Dermis blood vessel endothelial cell (primary cell): ENCODE measurements around the gene KIF1B. TPM values are rescaled to one million over a fixed set of nuclear protein-coding genes. Genes with fewer than 3 reads are reported as not detected.
A peak's percentile ranks its signal among the peaks of the same experiment; 100 is the strongest.
"Not testable (repeated sequence)": the region's sequence is repeated elsewhere in the genome, so short reads cannot be mapped to it uniquely, and the experiment has no call there.

Experiments
- DNase-seq: peaks from one replicate; pipeline ENCODE4 v3.0.0; 2010
- total RNA-seq: library from RNA; depleted of rRNA; stranded (reverse); fragments of >200 nt; gene quantifications from 2 replicates; pipeline ENCODE4 v1.2.3, GENCODE V29; 2014

Gene KIF1B
- total RNA-seq, 1 donor from 2014 or later: 39.5 TPM

DNA sequence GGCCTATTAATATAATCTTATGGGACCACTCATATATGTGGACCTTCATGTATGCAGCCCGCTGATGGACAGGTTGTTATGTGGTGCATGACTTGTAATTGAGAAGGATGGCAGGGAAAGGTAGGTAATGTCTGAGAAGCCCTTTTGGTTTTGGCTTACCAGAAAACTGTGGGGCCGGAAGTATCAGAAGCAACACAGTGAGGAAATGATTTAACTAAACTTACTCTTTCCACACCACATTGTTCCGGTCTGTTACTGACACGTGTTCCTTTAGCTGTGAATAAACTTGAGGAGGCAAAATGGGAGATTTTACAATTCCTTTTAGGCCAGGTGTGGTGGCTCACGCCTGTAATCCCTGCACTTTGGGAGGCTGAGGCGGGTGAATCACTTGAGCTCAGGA lies 32.4 kb downstream of the KIF1B start:
- peak; percentile 33 for DNase-seq

DNA sequence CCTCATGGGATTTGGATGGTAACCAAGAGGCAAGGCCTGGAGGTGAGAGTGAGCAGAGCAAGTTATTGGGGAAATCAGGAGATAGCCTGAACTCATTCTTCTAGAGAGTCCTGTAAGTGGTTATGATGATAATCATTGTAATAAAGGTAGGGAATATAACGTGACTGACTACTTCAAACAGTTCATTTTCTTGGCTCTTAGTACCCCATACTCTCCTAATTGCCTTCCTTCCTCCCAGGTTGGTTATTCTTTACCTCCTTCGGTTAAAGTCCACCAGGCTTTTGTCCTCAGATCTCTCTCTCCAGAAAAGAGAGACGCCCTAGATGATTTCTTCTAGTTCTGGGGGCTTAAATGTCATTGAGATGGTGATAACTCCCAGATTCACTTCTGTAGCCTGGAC lies 35.3 kb downstream of the KIF1B start:
- no peak for DNase-seq

DNA sequence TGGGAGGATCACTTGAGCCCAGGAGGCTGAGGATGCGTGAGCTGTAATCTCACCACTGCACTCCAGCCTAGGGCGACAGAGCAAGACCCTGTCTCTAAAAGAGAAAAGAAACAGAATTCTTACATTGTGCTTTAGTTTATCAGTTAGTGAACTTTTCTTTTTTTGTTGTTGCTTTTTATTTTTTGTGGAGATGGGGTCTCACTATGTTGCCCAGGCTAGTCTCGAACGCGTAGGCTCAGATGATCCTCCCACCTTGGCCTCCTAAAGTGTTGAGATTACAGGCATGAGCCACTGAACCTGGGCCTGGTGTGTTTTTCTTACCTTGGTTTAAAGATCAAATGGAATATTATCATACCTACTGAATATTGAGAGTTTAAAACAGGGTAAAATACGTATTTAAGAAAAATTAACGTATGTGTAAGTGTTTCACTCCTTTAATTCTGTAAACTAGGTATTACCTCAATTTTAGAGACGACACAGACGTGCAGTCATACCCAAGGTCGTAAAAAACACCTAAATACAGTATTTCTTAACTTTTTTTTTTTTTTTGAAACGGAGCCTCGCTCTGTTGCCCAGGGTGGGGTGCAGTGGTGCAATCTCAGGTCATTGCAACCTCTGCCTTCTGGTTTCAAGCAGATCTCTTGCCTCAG lies 39.6 kb downstream of the KIF1B start:
- DNase-seq: no peak

DNA sequence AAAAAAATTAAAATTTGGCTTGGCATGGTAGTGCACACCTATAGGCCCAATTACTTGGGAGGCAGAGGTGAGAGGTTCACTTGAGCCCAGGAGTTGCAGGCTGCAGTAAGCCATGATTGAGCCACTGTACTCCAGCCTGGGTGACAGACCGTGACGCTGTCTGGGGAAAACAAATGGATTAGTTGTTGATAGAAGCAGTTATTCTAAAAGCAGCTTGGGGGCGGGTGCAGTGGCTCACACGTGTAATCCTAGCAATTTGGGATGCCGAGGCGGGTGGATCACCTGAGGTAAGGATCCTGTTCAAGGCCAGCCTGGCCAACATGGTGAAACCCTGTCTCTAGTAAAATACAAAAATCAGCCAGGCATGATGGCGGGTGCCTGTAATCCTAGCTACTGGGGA lies 40.3 kb downstream of the KIF1B start:
- DNase-seq: no peak

DNA sequence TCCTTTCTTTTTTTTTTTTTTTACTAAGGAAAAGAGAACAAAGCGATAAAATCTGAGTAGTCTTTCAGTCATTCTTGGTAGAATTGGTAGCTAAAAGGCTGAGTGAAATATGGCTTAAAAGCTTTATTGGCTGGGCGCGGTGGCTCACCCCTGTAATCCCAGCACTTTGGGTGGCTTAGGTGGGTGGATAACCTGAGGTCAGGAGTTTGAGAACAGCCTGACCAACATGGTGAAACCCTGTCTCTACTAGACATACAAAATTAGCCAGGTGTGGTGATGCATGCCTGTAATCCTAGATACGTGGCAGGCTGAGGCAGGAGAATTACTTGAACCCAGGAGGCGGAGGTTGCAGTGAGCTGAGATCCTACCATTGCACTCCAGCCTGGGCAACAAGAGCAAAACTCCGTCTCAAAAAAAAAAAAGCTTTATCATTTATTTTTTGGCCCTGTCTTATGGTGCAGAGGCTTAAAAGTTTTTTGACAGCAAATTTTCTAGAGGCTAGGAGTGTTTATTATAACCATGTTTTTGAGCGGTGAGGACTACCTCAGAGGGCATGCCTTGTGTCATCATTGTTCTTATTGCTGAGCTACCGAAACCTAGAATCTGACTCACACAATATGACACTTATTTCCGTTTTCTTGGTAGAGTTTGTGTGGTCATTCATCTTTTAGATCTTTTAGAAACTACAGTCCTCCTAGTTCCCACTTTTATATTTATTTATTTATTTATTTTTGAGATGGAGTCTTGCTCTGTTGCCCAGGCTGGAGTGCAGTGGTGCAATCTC lies 41.1 kb downstream of the KIF1B start:
- peak; percentile 56 for DNase-seq

DNA sequence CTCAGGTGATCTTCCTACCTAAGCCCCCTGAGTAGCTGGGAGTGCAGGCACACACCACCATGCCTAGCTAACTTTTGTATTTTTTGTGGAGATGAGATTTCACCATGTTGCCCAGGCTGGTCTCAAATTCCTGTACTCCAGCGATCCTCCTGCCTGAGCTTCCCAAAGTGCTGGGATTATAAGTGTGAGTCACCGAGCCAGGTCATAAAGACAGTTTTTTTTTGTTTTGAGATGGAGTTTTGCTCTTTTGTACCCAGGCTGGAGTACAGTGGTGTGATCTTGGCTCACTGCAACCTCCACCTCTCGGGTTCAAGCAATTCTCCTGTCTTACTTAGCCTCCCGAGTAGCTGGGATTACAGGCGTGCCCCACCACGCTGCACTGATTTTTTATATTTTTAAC lies 42.1 kb downstream of the KIF1B start:
- peak; percentile 23 for DNase-seq

DNA sequence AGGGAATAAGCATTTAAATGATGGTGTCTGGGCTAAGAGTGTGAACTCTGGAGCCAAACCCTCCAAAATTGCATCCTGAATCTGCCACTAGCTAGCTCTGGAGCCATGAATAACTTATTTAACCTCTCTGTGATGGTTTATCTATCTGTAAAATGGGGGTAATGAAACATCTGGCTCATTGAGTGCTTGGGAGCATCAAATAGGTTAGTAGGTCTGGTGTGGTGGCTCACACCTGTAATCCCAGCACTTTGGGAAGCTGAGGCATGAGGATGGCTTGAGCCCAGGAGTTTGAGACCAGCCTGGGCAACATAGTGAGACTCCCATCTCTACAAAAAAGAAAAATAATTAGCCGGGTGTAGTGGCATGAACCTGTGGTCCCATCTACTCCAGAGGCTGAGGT lies 42.8 kb downstream of the KIF1B start:
- no peak for DNase-seq

DNA sequence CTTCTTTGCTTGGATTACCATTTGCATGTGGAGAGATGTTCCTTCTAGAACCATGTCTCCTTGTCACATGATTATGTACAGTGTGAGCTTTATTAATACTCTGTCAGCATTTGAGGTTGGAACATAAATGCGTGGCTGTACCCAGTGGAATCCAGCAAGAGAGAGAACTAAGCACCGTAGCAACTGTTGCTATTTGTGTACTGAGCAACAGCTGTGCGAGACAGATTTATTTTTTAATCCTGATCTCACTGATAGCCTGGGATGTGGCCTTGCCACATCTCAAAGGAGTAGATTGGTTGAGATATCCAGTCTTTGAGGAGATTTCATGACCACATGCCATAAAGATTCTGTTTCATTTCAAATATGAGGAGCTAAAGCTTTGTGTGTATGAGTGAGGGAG lies 43.4 kb downstream of the KIF1B start:
- peak; percentile 66 for DNase-seq

DNA sequence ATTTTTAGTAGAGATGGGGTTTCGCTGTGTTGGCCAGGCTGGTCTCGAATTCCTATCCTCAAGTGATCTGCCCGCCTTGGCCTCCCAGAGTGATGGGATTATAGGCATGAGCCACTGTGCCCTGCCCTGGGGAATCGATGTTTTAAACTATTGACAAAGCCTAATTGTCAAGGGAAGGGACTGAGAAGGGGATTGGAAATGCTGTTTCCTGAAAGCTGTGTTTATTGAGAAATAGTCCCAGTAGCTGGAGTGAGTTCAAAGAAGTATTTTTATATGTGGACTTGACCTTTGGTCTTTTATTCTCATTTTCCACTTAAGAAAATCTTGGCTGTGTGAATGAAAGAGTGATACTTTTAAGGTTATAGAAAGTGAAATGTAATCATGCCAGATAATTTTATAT lies 47.5 kb downstream of the KIF1B start:
- DNase-seq: peak; percentile 34

DNA sequence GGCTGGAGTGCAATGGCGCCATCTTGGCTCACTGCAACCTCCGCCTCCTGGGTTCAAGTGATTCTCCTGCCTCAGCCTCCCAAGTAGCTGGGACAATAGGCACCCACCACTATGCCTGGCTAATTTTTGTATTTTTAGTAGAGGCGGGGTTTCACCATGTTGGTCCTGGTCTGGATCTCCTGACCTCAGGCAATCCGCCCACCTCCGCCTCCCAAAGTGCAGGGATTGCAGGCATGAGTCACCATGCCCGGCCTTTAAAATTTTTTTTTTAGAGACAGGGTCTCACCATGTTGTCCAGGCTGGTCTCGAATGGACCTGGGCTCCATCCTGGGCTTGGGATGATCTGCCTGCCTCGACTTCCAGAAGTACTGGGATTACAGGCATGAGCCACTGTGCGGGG lies 49.2 kb downstream of the KIF1B start:
- DNase-seq: not testable (repeated sequence)

DNA sequence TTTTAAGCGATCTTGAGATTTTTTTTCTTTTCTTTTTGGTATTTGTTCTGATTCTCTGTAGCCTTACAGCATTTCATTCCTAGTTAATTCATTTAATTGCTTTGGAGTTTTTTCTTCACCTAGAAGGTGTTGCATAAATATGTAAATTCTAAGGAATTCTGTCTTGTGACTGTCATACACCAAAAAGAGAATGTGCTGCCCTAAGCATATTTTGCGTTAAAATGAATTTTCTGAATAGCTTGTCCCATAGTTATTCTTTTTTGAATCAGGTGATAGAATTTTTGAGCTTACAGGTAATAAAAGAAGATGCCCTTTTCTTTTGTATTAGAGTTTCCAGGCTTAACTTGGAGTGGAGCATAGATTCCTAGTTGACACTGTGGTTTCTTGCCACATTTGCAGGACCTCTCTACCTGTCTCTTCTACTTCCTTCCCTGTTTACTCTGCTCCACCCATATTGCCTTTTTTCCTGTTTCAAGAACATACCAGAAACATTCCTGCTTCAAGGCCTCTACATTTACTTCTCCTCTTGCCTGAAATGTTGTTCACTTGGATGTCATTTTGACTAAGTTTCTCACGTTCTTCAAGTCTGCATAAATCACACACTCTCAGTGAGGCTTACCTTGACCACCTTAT lies 53.2 kb downstream of the KIF1B start:
- DNase-seq: no peak

DNA sequence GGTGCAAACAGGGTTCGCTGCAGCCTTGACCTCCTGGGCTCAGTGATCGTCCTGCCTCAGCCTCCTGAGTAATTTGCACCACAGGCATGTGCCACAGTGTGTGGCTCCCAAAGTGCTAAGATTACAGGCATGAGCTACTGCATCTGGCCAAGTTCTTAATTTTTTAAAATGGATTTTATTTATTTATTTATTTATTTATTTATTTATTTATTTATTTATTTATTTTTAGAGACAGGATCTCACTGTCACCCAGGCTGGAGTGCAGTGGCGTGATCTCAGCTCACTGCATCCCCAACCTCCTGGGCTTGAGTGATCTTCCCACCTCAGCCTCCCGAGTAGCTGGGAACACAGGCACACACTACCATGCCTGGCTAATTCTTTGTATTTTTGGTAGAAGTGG lies 54.7 kb downstream of the KIF1B start:
- DNase-seq: no peak

DNA sequence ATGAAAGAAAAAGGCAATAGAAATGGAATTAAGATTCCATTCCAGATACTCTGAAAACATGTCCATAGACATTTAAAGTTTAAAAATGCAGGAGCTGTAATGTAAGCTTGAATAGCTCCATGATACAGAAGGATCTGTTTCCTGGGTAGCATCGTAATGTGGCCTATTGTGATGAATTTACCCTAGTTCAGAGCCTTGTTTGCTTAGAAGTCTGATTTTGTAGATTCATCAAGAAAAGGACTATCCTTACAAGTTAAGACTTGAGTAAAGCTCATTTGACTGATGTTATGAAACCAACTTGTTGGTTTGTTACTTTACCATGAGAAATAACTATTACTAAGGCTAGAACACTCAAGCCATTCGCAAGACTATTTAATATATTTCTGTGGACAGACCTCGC lies 55.5 kb downstream of the KIF1B start:
- DNase-seq: no peak

DNA sequence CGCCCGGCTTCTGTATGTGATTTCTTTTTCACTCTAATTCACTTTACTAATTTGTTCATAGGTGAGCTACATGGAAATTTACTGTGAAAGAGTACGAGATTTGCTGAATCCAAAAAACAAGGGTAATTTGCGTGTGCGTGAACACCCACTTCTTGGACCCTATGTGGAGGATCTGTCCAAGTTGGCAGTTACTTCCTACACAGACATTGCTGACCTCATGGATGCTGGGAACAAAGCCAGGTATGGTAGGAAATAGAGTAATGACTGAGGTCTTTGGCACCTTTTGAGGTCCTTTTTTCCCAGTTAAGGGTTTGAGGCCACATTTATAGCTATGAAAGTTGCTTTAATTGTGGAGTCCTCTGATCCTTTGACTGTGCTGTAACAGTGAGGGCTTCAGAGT lies 56.9 kb downstream of the KIF1B start:
- peak; percentile 39 for DNase-seq

DNA sequence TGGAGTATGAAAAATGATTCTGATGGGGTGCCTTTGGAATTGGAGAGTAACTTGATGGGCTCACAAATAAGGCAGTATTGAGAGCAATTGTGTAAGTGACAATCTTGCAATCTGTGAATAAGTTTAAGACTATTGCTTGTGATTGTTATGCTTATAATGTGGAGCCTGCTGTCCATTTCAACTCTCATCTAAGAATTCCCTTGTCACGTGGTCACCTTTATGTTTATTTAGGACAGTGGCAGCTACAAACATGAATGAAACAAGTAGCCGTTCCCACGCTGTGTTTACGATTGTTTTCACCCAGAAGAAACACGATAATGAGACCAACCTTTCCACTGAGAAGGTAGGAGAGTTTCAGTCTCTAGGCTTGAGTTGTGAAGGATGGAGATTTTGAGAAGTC lies 57.6 kb downstream of the KIF1B start:
- no peak for DNase-seq

DNA sequence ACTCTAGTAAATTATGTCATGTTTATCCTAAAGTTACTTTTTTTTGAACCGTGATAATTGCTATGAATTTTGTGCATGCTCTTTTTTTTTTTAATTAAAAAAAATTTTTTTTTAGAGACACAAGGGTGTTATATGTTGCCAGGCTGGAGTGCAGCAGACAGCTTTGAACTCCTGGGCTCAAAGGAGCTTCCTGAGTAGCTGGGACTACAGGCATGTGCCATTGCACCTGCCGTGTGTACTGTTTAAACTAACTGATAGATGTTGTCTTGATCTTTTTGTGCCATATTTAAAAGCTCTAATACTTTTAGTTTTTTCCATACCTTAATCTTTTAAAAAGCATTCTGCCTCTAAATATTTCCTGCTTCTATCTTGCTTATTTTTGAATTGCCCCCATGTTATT lies 60.7 kb downstream of the KIF1B start:
- DNase-seq: no peak

DNA sequence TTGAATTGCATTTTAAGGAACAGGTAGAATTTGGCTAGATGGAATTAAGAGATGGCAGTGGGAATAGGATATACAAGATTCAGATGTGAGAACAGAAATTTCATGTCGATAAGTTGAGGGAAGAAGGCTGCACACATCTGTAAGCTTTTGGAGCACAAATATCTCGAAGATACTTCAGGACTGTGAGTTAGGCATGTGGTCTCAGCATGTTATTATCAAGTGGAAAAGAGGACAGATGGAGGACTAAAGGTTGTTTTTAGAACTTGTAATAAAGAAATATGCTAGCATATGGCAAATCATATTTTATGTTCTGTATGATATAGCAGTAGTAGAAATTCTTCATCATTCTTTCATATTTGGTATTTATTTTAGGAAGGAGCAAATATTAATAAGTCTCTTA lies 61.5 kb downstream of the KIF1B start:
- DNase-seq: no peak

DNA sequence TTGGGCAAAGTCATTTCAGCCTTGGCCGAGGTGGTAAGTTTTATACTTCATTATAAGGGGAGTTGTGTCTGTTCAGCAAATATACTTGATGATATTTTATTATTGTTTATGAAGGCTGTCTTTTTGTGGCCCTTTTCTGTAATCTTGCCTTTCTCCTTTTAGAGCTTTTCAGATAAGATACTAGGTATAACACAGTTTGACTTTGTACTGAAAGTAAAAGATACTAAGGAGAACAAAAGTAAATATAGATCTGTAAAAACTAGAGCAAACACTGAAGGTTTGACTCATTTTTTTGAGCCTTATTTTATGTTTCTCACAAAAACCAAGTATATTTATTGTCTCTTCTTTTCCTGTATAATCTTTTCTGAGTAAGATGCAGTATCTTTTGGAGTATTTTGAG lies 61.9 kb downstream of the KIF1B start:
- DNase-seq: no peak

DNA sequence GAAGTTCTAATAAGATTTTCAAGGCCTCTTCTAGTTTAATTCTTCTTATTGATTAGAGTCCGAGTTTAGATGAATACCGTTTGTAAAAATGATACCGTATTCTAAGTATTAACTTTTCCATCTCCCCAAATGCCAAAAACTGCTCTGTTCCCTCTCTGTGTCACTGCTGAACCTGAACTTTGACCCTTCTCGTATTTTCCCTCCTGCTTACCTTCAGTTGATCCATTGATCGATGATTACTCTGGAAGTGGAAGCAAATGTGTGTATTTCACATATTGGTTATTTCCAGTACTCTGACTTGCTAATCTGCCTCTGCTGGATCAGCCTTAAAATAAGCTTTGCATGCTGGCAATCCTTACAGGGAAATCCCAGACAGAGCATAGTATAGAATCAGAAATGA lies 68.5 kb downstream of the KIF1B start:
- DNase-seq: no peak

DNA sequence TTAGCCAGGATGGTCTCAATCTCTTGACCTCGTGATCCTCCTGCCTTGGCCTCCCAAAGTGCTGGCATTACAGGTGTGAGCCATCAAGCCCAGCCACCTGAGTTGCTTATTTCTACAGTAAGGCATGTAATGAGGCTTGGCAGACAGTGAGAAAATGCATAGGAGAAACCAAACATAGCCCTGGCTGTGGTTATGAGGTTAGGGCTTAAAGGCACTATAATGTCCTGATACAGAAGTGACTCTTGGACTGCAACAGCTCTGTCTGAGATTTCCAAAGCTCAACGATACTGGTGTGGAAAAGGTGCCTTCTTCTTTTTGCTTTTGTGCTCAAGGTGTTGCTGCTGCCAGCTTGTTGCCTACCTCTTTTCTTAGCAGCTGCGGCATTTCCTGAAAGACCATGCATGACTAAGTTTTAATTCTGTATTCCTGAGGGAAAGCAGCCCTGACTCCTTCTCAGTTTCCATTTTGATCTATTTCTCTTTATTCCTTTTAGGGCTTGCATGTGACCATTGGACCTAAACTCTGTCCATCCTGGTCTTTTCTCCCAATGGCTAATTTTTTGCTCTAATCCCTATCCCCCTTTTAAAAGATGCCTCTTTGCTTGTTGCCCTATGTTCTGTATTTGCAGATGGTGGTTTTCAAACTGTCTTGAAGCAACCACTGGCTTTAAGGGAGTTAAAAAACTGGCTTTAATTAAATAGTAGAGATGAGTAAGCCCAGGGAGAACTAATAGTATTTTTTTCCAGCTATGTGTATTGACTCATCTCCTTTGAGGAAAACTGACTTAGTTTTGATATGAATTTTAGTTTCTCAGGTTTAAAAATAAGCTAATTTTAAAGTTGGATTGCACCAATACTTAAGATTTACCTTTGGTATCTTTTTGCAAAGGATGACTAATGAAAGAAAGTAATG lies 70.3 kb downstream of the KIF1B start:
- no peak for DNase-seq

DNA sequence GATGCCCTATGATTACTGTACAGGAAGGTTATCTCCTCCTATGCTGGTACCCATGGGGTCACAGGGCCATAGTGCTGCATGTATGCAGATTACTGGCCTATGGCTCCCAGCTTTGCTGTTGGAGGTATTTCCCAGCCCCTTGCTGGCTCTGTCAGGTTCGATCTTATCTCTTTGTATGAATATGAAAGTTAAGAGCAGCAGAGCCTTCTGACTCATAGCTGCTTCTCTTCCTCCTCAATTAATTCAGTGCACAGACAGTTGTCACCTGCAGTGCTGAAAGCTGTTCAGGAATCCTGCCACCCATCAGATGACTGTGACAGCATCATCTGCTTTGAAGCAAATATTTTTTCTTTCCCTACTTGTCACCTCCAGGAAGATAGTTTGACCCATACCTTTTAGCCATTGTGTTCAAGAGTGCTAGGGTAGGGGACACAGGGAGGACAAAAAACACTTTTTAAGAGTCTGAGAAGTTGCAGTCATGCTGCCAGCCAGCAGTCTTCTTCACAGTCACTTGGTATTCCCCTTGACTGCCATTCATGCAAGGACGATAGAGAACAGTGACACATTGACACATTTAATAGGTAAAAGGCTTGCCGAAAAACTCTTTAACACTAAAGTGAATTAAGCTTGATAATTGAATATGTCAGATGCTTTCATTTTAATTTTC lies 73.1 kb downstream of the KIF1B start:
- no peak for DNase-seq

DNA sequence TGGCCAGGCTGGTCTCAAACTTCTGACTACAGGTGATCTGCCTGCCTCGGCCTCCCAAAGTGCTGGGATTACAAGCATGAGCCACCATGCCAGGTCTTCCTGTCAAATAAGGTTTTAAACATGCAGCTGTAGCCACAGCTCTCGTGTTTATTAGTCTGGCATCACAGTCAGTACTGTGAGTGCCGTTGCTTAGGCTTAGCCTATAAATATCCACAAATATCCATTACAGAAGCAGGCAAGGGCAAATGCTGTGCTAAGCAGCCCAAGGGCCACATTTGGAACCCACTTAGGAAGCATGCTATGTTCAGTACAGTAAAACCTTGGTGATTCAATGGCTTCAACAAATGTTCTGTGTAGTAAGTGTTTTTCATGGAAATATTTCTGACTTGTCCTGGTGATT lies 75.9 kb downstream of the KIF1B start:
- no peak for DNase-seq
